ENCODE data around the gene ZNF285. TPM values are rescaled to one million over a fixed set of nuclear protein-coding genes. Genes with fewer than 3 reads are reported as not detected.
A peak's percentile ranks its signal among the peaks of the same experiment; 100 is the strongest.
"Not testable (repeated sequence)": the region's sequence is repeated elsewhere in the genome, so short reads cannot be mapped to it uniquely, and the experiment has no call there.

ZNF285 gene
- total RNA-seq, result 10 to 100 TPM in 2 of 8 experiments, 1 to 10 TPM in 6; 1.3 to 12.2 (median 7.0) TPM

GRCh38 chr19:44401139-44402115 lies at the start of gene ZNF285:
Gene ZNF285 (minus strand): TSS chr19:44401608. CDS start chr19:44397213, 4,395 bp downstream.
- Histone ChIP-seq H3K4me3 (peak within 1 kb of the TSS; percentile 60 to 75 (median 67)), H3K4me1 (replicated peaks in 1 of 2) (peaks cover 2 to 5% of the 10 kb centered on the region in 2 donors), H3K27ac (peak within 1 kb of the TSS in 1 of 2 donors; percentile 6)
- in situ Hi-C loops (cut with MboI; ENCODE audit: low pct_unique_long_range_greater_than_20kb in 2 of 9, low sequenced_read_pairs in 9 of 9, unreplicated experiment in 9 of 9), result no loop called here
- ATAC-seq (replicated peaks in 6 of 8), result peak; percentile 98 to 100 (median 99)
- 0 to 34% (median 15%) methylated on average over 3 to 34 of the region's 43 CpGs; no CpG with 5 or more reads in 1 of the 10 experiments for WGBS, 10 experiments

GRCh38 chr19:44447916-44448674 lies 46.7 kb upstream of the ZNF285 start, which contains the start of gene ZNF229:
Gene ZNF229 (minus strand): TSS chr19:44448472. CDS start chr19:44442847, 5,625 bp downstream.
- 0 to 85% (median 15%) methylated on average over 1 to 35 of the region's 45 CpGs for WGBS, 10 experiments

GRCh38 chr19:44438441-44438840 lies 37.0 kb upstream of the ZNF285 start:
- Histone ChIP-seq H3K27ac (no peak overlapping the region), H3K4me1 (replicated peaks in 1 of 2) (no peaks in the 10 kb centered on the region), H3K4me3 (no peak overlapping the region)
- in situ Hi-C loops (cut with MboI; ENCODE audit: low pct_unique_long_range_greater_than_20kb in 2 of 9, low sequenced_read_pairs in 9 of 9, unreplicated experiment in 9 of 9), result no loop called here
- 25 to 100% (median 89%) methylated on average over 1 to 3 of the region's 3 CpGs; no CpG with 5 or more reads in 4 of the 10 experiments for WGBS, 10 experiments
- ATAC-seq (replicated peaks in 6 of 8), result no peak

More at GRCh38 chr19:44447916-44448674, 46.7 kb upstream of the ZNF285 start, which contains the start of gene ZNF229:
- Histone ChIP-seq H3K4me3 (peak within 1 kb of the TSS in 3 of 5 donors; percentile 18 to 51 (median 39)), H3K4me1 (replicated peaks in 1 of 2) (no peaks in the 10 kb centered on the region), H3K27ac (no peak within 1 kb of the TSS)
- peak in 5 of 8 experiments; percentile 99 to 100 (median 100) for ATAC-seq (replicated peaks in 6 of 8)
- in situ Hi-C loops (cut with MboI; ENCODE audit: low pct_unique_long_range_greater_than_20kb in 2 of 9, low sequenced_read_pairs in 9 of 9, unreplicated experiment in 9 of 9), result no loop called here

GRCh38 chr19:44435441-44435840 lies 34.0 kb upstream of the ZNF285 start:
- WGBS, 10 experiments, result 47 to 100% (median 92%) methylated on average over 2 of the region's 2 CpGs; no CpG with 5 or more reads in 3 of the 10 experiments
- no peak for ATAC-seq (replicated peaks in 6 of 8)
- in situ Hi-C loops (cut with MboI; ENCODE audit: low pct_unique_long_range_greater_than_20kb in 2 of 9, low sequenced_read_pairs in 9 of 9, unreplicated experiment in 9 of 9), result no loop called here

DNA sequence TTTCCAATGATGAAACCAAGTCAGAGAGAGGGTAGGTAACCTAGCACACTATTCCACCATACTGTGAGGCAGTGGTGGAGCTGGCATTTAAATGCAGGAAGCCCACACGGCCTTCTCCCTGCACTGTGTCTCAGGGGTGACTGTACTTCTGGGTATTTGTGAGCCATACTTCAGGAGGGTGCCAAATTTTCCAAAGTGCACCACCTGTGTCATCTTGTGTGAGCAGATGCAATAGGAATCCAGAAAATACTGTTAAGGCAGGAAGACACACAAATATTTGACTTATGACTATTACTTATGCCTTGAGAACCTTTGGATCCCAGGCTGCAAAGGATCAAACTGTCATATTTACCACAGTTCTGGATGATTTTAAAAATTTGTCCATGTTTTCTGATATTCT lies 29.5 kb upstream of the ZNF285 start:
- Histone ChIP-seq H3K27ac (no peak overlapping the region), H3K4me1 (replicated peaks in 1 of 2) (no peaks in the 10 kb centered on the region), H3K4me3 (no peak overlapping the region)
- in situ Hi-C loops (cut with MboI; ENCODE audit: low pct_unique_long_range_greater_than_20kb in 2 of 9, low sequenced_read_pairs in 9 of 9, unreplicated experiment in 9 of 9), result no loop called here
- 0 to 40% (median 20%) methylated on average over 1 of the region's 1 CpG; no CpG with 5 or more reads in 5 of the 10 experiments for WGBS, 10 experiments
- ATAC-seq (replicated peaks in 6 of 8), result no peak

More at GRCh38 chr19:44435441-44435840, 34.0 kb upstream of the ZNF285 start:
- Histone ChIP-seq H3K27ac (no peak overlapping the region), H3K4me1 (replicated peaks in 1 of 2) (no peaks in the 10 kb centered on the region), H3K4me3 (no peak overlapping the region)

- in situ Hi-C loops (cut with MboI; ENCODE audit: low pct_unique_long_range_greater_than_20kb in 2 of 9, low sequenced_read_pairs in 9 of 9, unreplicated experiment in 9 of 9); H3K4me3 ChIP-seq; H3K4me1 ChIP-seq (replicated peaks in 1 of 2); H3K27ac ChIP-seq: not testable (repeated sequence)
- 0 to 60% methylated on average over 1 of the region's 15 CpGs; no CpG with 5 or more reads in 8 of the 10 experiments for WGBS, 10 experiments
- peak in 1 of 8 experiments; percentile 33 for ATAC-seq (replicated peaks in 6 of 8)
These were observed 14.1 kb upstream of the ZNF285 start for GRCh38 chr19:44415553-44415952.

- in situ Hi-C loops (cut with MboI; ENCODE audit: low pct_unique_long_range_greater_than_20kb in 2 of 9, low sequenced_read_pairs in 9 of 9, unreplicated experiment in 9 of 9); H3K4me1 ChIP-seq (replicated peaks in 1 of 2); H3K4me3 ChIP-seq; H3K27ac ChIP-seq: not testable (repeated sequence)
- 20 to 100% (median 89%) methylated on average over 1 to 4 of the region's 4 CpGs; no CpG with 5 or more reads in 1 of the 10 experiments for WGBS, 10 experiments
- ATAC-seq (replicated peaks in 6 of 8), result peak in 1 of 8 experiments; percentile 61
These were observed 12.1 kb downstream of the ZNF285 start for GRCh38 chr19:44389268-44389667.

DNA sequence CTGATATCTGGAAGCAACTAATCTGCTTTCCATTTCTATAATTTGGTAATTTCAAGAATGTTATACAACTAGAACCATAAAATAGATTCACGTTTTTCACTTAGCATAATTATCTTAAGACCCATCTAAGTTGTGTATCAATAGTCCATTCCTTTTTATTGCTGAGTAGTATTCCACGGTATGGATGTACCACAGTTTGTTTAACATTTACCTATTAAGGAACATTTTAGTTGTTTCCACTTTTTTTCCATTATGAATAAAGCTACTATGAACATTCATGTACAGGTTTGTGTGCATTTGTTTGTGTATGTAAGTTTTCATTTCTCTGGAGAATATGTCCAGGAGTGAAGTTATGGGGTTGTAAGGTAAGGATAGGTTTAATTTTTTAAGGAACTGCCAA lies 26.6 kb downstream of the ZNF285 start:
- Histone ChIP-seq H3K4me1 (replicated peaks in 1 of 2) (no peaks in the 10 kb centered on the region), H3K4me3 (no peak overlapping the region), H3K27ac (no peak overlapping the region)
- no peak for ATAC-seq (replicated peaks in 6 of 8)
- 0 to 67% (median 26%) methylated on average over 1 to 2 of the region's 2 CpGs; no CpG with 5 or more reads in 1 of the 10 experiments for WGBS, 10 experiments
- in situ Hi-C loops (cut with MboI; ENCODE audit: low pct_unique_long_range_greater_than_20kb in 2 of 9, low sequenced_read_pairs in 9 of 9, unreplicated experiment in 9 of 9), result no loop called here

GRCh38 chr19:44371815-44372480 lies 29.5 kb downstream of the ZNF285 start:
- WGBS, 10 experiments, result 7 to 80% (median 71%) methylated on average over 4 to 20 of the region's 20 CpGs
- Histone ChIP-seq H3K27ac (no peak overlapping the region), H3K4me1 (replicated peaks in 1 of 2) (no peaks in the 10 kb centered on the region), H3K4me3 (no peak overlapping the region)
- in situ Hi-C loops (cut with MboI; ENCODE audit: low pct_unique_long_range_greater_than_20kb in 2 of 9, low sequenced_read_pairs in 9 of 9, unreplicated experiment in 9 of 9), result no loop called here
- ATAC-seq (replicated peaks in 6 of 8), result no peak

GRCh38 chr19:44367024-44367423 lies 34.4 kb downstream of the ZNF285 start:
- Histone ChIP-seq H3K4me1 (replicated peaks in 1 of 2) (no peaks in the 10 kb centered on the region), H3K27ac (no peak overlapping the region), H3K4me3 (no peak overlapping the region)
- ATAC-seq (replicated peaks in 6 of 8), result no peak
- 5 to 100% (median 70%) methylated on average over 1 to 9 of the region's 17 CpGs; no CpG with 5 or more reads in 3 of the 10 experiments for WGBS, 10 experiments
- in situ Hi-C loops (cut with MboI; ENCODE audit: low pct_unique_long_range_greater_than_20kb in 2 of 9, low sequenced_read_pairs in 9 of 9, unreplicated experiment in 9 of 9), result no loop called here

- H3K27ac ChIP-seq, result peak within 1 kb of the TSS; percentile 38 to 65
- peak; percentile 99 to 100 (median 100) for ATAC-seq (replicated peaks in 6 of 8)
- H3K4me1 ChIP-seq (replicated peaks in 1 of 2), result peaks cover 5 to 6% of the 10 kb centered on the region in 2 donors
- peak within 1 kb of the TSS; percentile 46 to 97 (median 67) for H3K4me3 ChIP-seq
- WGBS, 10 experiments, result 0 to 21% (median 4%) methylated on average over 1 to 18 of the region's 38 CpGs
- in situ Hi-C loops (cut with MboI; ENCODE audit: low pct_unique_long_range_greater_than_20kb in 2 of 9, low sequenced_read_pairs in 9 of 9, unreplicated experiment in 9 of 9), result no loop called here
These were observed 44.9 kb downstream of the ZNF285 start, which contains the start of gene ZNF112 for GRCh38 chr19:44356383-44357111. Gene ZNF112 (minus strand): TSS chr19:44356680. CDS start chr19:44340539, 16,141 bp downstream.

DNA sequence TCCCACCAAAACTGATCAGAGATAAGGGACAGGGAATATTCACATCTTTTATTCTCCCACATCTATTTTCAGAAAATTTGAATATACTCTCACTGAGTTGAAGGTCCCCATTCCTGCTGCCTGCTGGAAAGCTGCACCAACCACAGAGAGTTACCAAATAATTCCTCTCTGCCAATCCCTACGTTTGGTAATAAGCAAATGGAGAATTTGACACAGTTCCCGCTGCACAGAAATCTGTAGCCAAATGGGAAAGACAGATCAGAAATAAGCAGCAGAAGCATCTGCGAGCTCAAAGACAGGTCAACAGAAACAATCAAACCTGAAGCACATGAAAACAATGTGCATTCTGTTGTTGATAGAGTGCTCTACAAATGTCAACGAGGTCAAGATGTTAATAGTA lies 54.9 kb downstream of the ZNF285 start:
- 60 to 100% (median 86%) methylated on average over 1 to 4 of the region's 4 CpGs for WGBS, 10 experiments
- Histone ChIP-seq H3K27ac (no peak overlapping the region), H3K4me3 (no peak overlapping the region), H3K4me1 (replicated peaks in 1 of 2) (no peaks in the 10 kb centered on the region)
- in situ Hi-C loops (cut with MboI; ENCODE audit: low pct_unique_long_range_greater_than_20kb in 2 of 9, low sequenced_read_pairs in 9 of 9, unreplicated experiment in 9 of 9), result no loop called here
- ATAC-seq (replicated peaks in 6 of 8), result no peak

Measured in motor neuron (in vitro differentiated cells).